Peyer's patch (tissue), 4 donors: Measurements from ENCODE around the gene LTBP1. TPM values are rescaled to one million over a fixed set of nuclear protein-coding genes. Genes with fewer than 3 reads are reported as not detected.

Experiments
- DNase-seq, 3 donors: peaks; one replicate each; pipeline ENCODE4 v3.0.0-alpha.2; 2017 to 2019
- H3K27ac ChIP-seq, 4 donors: fragments of 200-600 bp; sonication (generic); one replicate each; pipeline ENCODE4 v1.5.1; 2016 to 2019
- H3K27me3 ChIP-seq, 2 donors: fragments of 200-600 bp; sonication (generic); one replicate each; pipeline ENCODE4 v1.5.1; 2019
- H3K36me3 ChIP-seq, 3 donors: fragments of 200-600 bp; sonication (generic); one replicate each; pipeline ENCODE4 v1.5.1; 2016 to 2019
- H3K4me1 ChIP-seq, 4 donors: fragments of 200-600 bp; sonication (generic); one replicate each; pipeline ENCODE4 v1.5.1; 2016 to 2019
- H3K4me3 ChIP-seq, 4 donors: fragments of 200-600 bp; sonication (generic); 1 replicate in 3 of 4; 2 replicates in 1 of 4; pipeline ENCODE4 v1.5.1; 2016 to 2019; ENCODE audit warnings: mild to moderate bottlenecking in 1 of 4
- H3K9me3 ChIP-seq, 4 donors: fragments of 200-600 bp; sonication (generic); one replicate each; pipeline ENCODE4 v1.5.1; 2016 to 2019; ENCODE audit warnings: mild to moderate bottlenecking in 1 of 4
- POLR2A ChIP-seq, 2 donors: fragments of 450-650 bp; IDR thresholded peaks; one replicate each; pipeline ENCODE4 v1.5.1; 2017; ENCODE audit warnings: antibody characterized with exemption in 2 of 2, mild to moderate bottlenecking in 2 of 2, moderate library complexity in 2 of 2
- total RNA-seq, 4 donors: library from RNA; depleted of rRNA; stranded (reverse); fragments of >200 nt; gene quantifications; one replicate each; pipeline ENCODE4 v1.1.0, GENCODE V29; 2016
- TF ChIP-seq, protein P1 (sequence below), 6 experiments: fragments of 450-650 bp in 4 of 6; fragments of 200-600 bp in 2 of 6; sonication (generic) in 1 of 6; IDR thresholded peaks; one replicate each; pipeline ENCODE4 v1.5.1; 2017 to 2019; ENCODE audit warnings: antibody characterized with exemption in 6 of 6, mild to moderate bottlenecking in 3 of 6, moderate library complexity in 1 of 6

The LTBP1 gene
- total RNA-seq, 4 donors from 2014 or later, result 8.6 to 23.1 (median 13.1) TPM

DNA sequence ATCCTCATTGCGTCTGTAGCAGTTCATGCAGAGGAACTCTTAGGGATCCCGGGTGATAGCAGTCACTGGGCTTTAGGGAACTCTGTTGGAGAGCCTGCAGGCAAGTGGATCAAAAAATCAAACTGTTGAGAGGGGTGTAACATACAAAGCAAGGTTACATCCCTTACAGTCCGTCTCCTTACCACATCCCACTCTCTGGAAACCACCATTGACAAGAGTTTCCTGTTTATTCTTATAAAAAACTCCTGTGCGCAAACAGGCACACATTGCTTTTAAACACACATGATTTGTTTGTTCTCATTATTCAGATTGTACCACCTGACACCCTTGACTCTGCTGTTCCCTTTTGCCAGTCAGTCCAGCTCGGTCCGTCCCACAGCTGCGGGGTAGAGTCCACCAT lies 137.7 kb downstream of the LTBP1 start:
- Histone ChIP-seq H3K4me1 (peaks cover 0 to 10% (median 3%) of the 10 kb centered on the region in 4 donors), H3K36me3 (no peaks in the 10 kb centered on the region), H3K9me3 (no peaks in the 10 kb centered on the region), H3K27ac (no peak overlapping the region), H3K27me3 (no peaks in the 10 kb centered on the region), H3K4me3 (no peak overlapping the region)
- DNase-seq, result no peak
- TF ChIP-seq POLR2A (IDR thresholded peaks at IDR 0.05), result no peak
- TF ChIP-seq, protein P1, sequence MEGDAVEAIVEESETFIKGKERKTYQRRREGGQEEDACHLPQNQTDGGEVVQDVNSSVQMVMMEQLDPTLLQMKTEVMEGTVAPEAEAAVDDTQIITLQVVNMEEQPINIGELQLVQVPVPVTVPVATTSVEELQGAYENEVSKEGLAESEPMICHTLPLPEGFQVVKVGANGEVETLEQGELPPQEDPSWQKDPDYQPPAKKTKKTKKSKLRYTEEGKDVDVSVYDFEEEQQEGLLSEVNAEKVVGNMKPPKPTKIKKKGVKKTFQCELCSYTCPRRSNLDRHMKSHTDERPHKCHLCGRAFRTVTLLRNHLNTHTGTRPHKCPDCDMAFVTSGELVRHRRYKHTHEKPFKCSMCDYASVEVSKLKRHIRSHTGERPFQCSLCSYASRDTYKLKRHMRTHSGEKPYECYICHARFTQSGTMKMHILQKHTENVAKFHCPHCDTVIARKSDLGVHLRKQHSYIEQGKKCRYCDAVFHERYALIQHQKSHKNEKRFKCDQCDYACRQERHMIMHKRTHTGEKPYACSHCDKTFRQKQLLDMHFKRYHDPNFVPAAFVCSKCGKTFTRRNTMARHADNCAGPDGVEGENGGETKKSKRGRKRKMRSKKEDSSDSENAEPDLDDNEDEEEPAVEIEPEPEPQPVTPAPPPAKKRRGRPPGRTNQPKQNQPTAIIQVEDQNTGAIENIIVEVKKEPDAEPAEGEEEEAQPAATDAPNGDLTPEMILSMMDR (IDR thresholded peaks at IDR 0.05), result no peak

DNA sequence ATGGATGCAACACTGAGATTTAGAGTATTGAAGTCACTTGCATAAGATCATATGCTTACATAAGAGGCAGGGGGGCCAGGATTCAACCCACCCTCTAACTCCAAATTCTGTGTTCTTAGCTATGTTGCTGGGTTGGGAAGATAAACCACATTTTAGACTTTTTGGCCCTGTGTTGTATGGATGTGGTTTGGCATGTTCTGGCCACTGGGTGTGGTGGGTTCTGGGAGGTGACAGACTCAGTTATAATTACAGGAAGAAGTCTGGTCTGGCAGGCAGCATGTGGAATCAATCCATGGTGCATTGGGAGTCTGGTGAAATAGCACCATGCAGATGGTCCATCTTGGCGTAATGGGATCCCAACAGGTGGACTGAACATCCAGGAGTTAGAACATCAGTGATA lies 138.9 kb downstream of the LTBP1 start:
- no peak for DNase-seq

DNA sequence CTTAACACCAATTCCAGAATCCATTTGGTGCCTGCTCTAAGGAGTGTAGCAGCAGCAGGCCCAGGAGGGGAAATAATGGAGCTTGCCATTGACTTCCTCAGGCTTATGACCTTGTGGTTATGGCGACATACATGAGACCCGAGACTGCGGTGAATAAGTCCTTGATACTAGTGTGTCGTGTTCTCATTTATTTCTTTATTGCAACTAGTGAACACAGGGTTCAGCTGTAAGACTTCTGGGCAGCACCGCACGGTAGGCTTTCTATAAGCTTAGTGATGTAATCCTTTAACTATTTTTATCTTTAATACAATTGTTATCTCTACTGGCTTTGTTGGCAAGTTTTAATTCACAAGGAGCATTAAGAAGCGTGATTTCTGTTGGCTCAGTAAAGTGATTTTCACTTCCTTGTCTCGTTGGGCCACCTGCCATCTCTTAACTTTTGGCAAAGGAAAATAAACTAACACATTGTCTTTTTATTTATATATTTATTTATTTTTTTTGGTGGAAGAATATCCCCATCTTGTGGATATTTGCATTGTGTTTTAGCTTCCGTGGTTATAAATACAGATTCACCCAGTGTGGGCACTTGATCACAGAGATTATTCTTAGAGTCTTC lies 139.8 kb downstream of the LTBP1 start:
- no peaks in the 10 kb centered on the region for H3K36me3 ChIP-seq
- peak in 1 of 3 donors; percentile 63 for DNase-seq
- H3K27ac ChIP-seq, result peak overlapping the region in 1 of 4 donors; percentile 72
- H3K4me1 ChIP-seq, result peaks cover 0 to 10% (median 3%) of the 10 kb centered on the region in 4 donors
- H3K27me3 ChIP-seq, result no peaks in the 10 kb centered on the region
- H3K4me3 ChIP-seq, result no peak overlapping the region
- no peaks in the 10 kb centered on the region for H3K9me3 ChIP-seq
- no peak for TF ChIP-seq POLR2A (IDR thresholded peaks at IDR 0.05)
- TF ChIP-seq, protein P1 (IDR thresholded peaks at IDR 0.05), result peak in 1 of 6 experiments; percentile 17

More for the DNA sequence above, 138.9 kb downstream of the LTBP1 start:
- TF ChIP-seq, protein P1 (IDR thresholded peaks at IDR 0.05), result no peak
- Histone ChIP-seq H3K36me3 (no peaks in the 10 kb centered on the region), H3K4me1 (peaks cover 0 to 10% (median 3%) of the 10 kb centered on the region in 4 donors), H3K9me3 (no peaks in the 10 kb centered on the region), H3K27me3 (no peaks in the 10 kb centered on the region), H3K4me3 (no peak overlapping the region), H3K27ac (peak overlapping the region in 1 of 4 donors; percentile 72)

DNA sequence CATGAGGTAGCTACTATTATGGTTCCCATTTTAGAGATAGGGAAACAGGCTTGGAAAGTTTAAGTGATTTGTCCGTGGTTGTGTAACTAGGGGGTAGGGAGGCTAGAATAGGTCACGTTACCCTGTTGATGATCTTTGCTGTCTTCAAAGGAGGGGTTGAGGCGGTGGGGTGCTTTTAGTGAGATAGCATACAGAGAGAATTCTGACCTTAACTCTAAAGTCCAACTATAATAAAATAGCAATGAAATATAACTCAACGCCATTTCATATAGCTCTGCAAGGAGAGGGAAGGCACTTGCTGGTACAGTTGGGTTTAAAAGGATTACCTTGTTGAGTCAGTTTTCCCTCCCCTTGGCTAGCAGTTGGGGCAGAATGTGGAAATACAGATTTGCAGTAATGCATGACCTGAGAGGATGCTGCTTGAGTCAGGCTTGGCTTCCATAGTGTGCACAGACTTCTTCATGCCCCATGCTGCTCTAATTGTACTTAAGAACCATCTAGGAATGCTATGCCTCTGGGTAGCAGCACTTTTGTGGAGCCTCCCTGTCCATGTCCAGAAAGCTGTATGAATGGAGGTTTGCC lies 143.9 kb downstream of the LTBP1 start:
- no peak for DNase-seq
- H3K9me3 ChIP-seq, result no peaks in the 10 kb centered on the region
- H3K4me3 ChIP-seq, result no peak overlapping the region
- peaks cover 0 to 10% (median 4%) of the 10 kb centered on the region in 4 donors for H3K4me1 ChIP-seq
- TF ChIP-seq, protein P1 (IDR thresholded peaks at IDR 0.05), result no peak
- no peak for TF ChIP-seq POLR2A (IDR thresholded peaks at IDR 0.05)
- H3K36me3 ChIP-seq, result no peaks in the 10 kb centered on the region
- H3K27ac ChIP-seq, result peak overlapping the region in 1 of 4 donors; percentile 55
- no peaks in the 10 kb centered on the region for H3K27me3 ChIP-seq

DNA sequence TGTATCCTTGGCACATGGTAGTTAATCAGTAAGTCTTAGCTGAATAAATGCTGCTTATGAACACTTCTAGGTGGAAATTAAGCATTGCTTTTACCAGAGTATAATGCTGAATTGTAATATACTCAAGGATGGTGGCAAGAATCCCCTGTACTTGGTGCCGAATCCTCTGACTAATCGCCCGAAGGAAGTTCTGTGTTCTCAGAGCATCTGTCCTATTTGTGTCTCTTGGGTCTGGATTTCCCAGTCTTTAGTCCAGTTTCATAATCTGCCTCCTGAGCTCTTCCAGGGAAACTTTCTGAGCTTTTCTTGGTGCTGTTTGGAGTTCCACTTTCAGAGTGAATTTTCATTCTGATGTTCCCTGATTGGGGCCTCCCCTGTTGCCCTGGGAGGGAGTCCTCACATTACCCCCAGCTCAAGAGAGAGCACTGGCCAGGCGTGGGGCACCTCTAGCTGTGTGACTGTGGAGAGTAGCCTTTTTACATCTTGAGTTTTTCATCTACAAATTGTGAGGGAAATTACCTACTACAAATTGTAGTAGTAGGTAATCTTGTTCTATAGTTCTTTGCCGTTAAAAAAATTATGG lies 144.9 kb downstream of the LTBP1 start:
- TF ChIP-seq, protein P1 (IDR thresholded peaks at IDR 0.05), result no peak
- no peak for TF ChIP-seq POLR2A (IDR thresholded peaks at IDR 0.05)
- H3K27me3 ChIP-seq, result no peaks in the 10 kb centered on the region
- no peaks in the 10 kb centered on the region for H3K9me3 ChIP-seq
- no peak for DNase-seq
- H3K27ac ChIP-seq, result no peak overlapping the region
- no peaks in the 10 kb centered on the region for H3K36me3 ChIP-seq
- H3K4me1 ChIP-seq, result peaks cover 0 to 4% (median 2%) of the 10 kb centered on the region in 4 donors
- no peak overlapping the region for H3K4me3 ChIP-seq
